NCI-H748 (cell line): ENCODE data around the gene DYDC2.
"Not testable (repeated sequence)": the region's sequence is repeated elsewhere in the genome, so short reads cannot be mapped to it uniquely, and the experiment has no call there.

Source experiments
- DNase-seq: peaks from one replicate; lab custom pipeline; 2025; ENCODE audit not compliant: unreplicated experiment; lab: John Stamatoyannopoulos, UW

DYDC2 gene

GRCh38 chr10:80356563-80356988 lies at the start of gene DYDC2, which contains the start of gene DYDC1:
TSS of gene DYDC2 (plus strand) at chr10:80356781. CDS start at chr10:80362444, 5,663 bp downstream.
TSS of gene DYDC1 (minus strand) at chr10:80356755. CDS start at chr10:80352601, 4,154 bp downstream.
- DNase-seq = peak; percentile 91

GRCh38 chr10:80313523-80313922 lies 43.1 kb upstream of the DYDC2 start:
- no peak for DNase-seq

GRCh38 chr10:80315391-80315790 lies 41.2 kb upstream of the DYDC2 start:
- no peak for DNase-seq

- no peak for DNase-seq
Measured at GRCh38 chr10:80318742-80319141, 37.8 kb upstream of the DYDC2 start.

- no peak for DNase-seq
Measured at GRCh38 chr10:80319318-80319717, 37.3 kb upstream of the DYDC2 start.

GRCh38 chr10:80319725-80320290 lies 36.8 kb upstream of the DYDC2 start:
- DNase-seq = no peak

- no peak for DNase-seq
Measured at GRCh38 chr10:80320377-80320776, 36.2 kb upstream of the DYDC2 start.

- no peak for DNase-seq
Measured at GRCh38 chr10:80321183-80321582, 35.4 kb upstream of the DYDC2 start.

GRCh38 chr10:80322158-80322557 lies 34.4 kb upstream of the DYDC2 start:
- no peak for DNase-seq

- no peak for DNase-seq
Measured at GRCh38 chr10:80322711-80323110, 33.9 kb upstream of the DYDC2 start.

- no peak for DNase-seq
Measured at GRCh38 chr10:80323311-80323710, 33.3 kb upstream of the DYDC2 start.

- no peak for DNase-seq
Measured at GRCh38 chr10:80324086-80324485, 32.5 kb upstream of the DYDC2 start.

GRCh38 chr10:80324891-80325364 lies 31.7 kb upstream of the DYDC2 start:
- DNase-seq = no peak

- DNase-seq = no peak
Measured at GRCh38 chr10:80333983-80334382, 22.6 kb upstream of the DYDC2 start.

GRCh38 chr10:80344276-80344675 lies 12.3 kb upstream of the DYDC2 start:
- DNase-seq = no peak

GRCh38 chr10:80344912-80345311 lies 11.7 kb upstream of the DYDC2 start:
- no peak for DNase-seq

- no peak for DNase-seq
Measured at GRCh38 chr10:80350251-80350650, 6.3 kb upstream of the DYDC2 start.

- DNase-seq = no peak
Measured at GRCh38 chr10:80351220-80351619, 5.4 kb upstream of the DYDC2 start.

- peak; percentile 86 for DNase-seq
Measured at GRCh38 chr10:80356989-80357850, 639 bp downstream of the DYDC2 start.

- DNase-seq = no peak
Measured at GRCh38 chr10:80357851-80358125, 1.2 kb downstream of the DYDC2 start.

- not testable (repeated sequence) for DNase-seq
Measured at GRCh38 chr10:80358925-80359324, 2.3 kb downstream of the DYDC2 start.

GRCh38 chr10:80359644-80360043 lies 3.1 kb downstream of the DYDC2 start:
- DNase-seq = no peak
